Colon (tissue), 2 donors: ENCODE measurements around the gene PLEKHB1.

ENCODE experiments used
- FAIRE-seq: peaks from 2 replicates; lab custom pipeline; 2012; peaks lifted over from hg19 to GRCh38; lab: Jason Lieb, UNC
- donor health status: control.
- donor health status: control.

Gene PLEKHB1

GRCh38 chr11:73645972-73646631 lies at the start of gene PLEKHB1:
Gene PLEKHB1, plus strand, starts transcription at chr11:73646581. Its CDS starts 28 bp downstream, at chr11:73646609.
- no peak for FAIRE-seq

GRCh38 chr11:73597336-73597955 lies 48.9 kb upstream of the PLEKHB1 start:
- no peak for FAIRE-seq

GRCh38 chr11:73597956-73598718 lies 48.2 kb upstream of the PLEKHB1 start, which contains the start of gene FAM168A:
Gene FAM168A, minus strand, starts transcription at chr11:73598112. Its CDS starts 129,638 bp downstream, at chr11:73468474.
- FAIRE-seq, result no peak

GRCh38 chr11:73598719-73599379 lies 47.5 kb upstream of the PLEKHB1 start:
- no peak for FAIRE-seq

GRCh38 chr11:73612601-73613140 lies 33.7 kb upstream of the PLEKHB1 start:
- no peak for FAIRE-seq

- no peak for FAIRE-seq
Measured at GRCh38 chr11:73614591-73614990, 31.8 kb upstream of the PLEKHB1 start.

GRCh38 chr11:73622926-73623593 lies 23.3 kb upstream of the PLEKHB1 start:
- FAIRE-seq, result no peak

- FAIRE-seq, result no peak
Measured at GRCh38 chr11:73623686-73624085, 22.7 kb upstream of the PLEKHB1 start.

GRCh38 chr11:73625696-73626318 lies 20.6 kb upstream of the PLEKHB1 start:
- no peak for FAIRE-seq

GRCh38 chr11:73629907-73630306 lies 16.5 kb upstream of the PLEKHB1 start:
- FAIRE-seq, result no peak

GRCh38 chr11:73632996-73633395 lies 13.4 kb upstream of the PLEKHB1 start:
- FAIRE-seq, result no peak

GRCh38 chr11:73633999-73634398 lies 12.4 kb upstream of the PLEKHB1 start:
- FAIRE-seq, result no peak

GRCh38 chr11:73635721-73636120 lies 10.7 kb upstream of the PLEKHB1 start:
- no peak for FAIRE-seq

GRCh38 chr11:73636249-73636648 lies 10.1 kb upstream of the PLEKHB1 start:
- no peak for FAIRE-seq

- no peak for FAIRE-seq
Measured at GRCh38 chr11:73637012-73637411, 9.4 kb upstream of the PLEKHB1 start.

GRCh38 chr11:73640592-73640991 lies 5.8 kb upstream of the PLEKHB1 start:
- no peak for FAIRE-seq

GRCh38 chr11:73641668-73642067 lies 4.7 kb upstream of the PLEKHB1 start:
- FAIRE-seq, result no peak

GRCh38 chr11:73645121-73645969 lies 1.0 kb upstream of the PLEKHB1 start:
- no peak for FAIRE-seq

- FAIRE-seq, result no peak
Measured at GRCh38 chr11:73647459-73648100, 1.2 kb downstream of the PLEKHB1 start.

- no peak for FAIRE-seq
Measured at GRCh38 chr11:73648121-73648520, 1.7 kb downstream of the PLEKHB1 start.
